ENCODE measurements around the gene ZNF281. TPM values are rescaled to one million over a fixed set of nuclear protein-coding genes. Genes with fewer than 3 reads are reported as not detected.
A peak's percentile ranks its signal among the peaks of the same experiment; 100 is the strongest.
"Not testable (repeated sequence)": the region's sequence is repeated elsewhere in the genome, so short reads cannot be mapped to it uniquely, and the experiment has no call there.

ZNF281 gene
- total and polyA plus RNA-seq, 10 donors, result 4.4 to 34.8 (median 21.0) TPM

- peak overlapping the region in 1 of 8 donors; percentile 25 for H3K4me3 ChIP-seq
- H3K9me3 ChIP-seq, result no peaks in the 10 kb centered on the region
- 22 to 40% (median 34%) methylated on average over 5 of the region's 5 CpGs for whole genome bisulfite sequencing, 5 donors
- H3K27me3 ChIP-seq (replicated peaks in 1 of 7), result no peaks in the 10 kb centered on the region
- DNase-seq, result no peak
- intact Hi-C loops (cut with DNase I; ENCODE audit: low total_unique reads), result no loop called here
- no peaks in the 10 kb centered on the region for H3K36me3 ChIP-seq
- H3K27ac ChIP-seq, result peak overlapping the region in 7 of 8 donors; percentile 47 to 84 (median 73)
- no peak for TF ChIP-seq CTCF (IDR thresholded peaks at IDR 0.05 in 8 of 11, conservative IDR thresholded peaks at IDR 0.05 in 3 of 11)
- no peak for TF ChIP-seq POLR2A (IDR thresholded peaks at IDR 0.05)
- no peak for TF ChIP-seq POLR2AphosphoS5 (IDR thresholded peaks at IDR 0.05)
- peaks cover 0 to 53% (median 14%) of the 10 kb centered on the region in 6 donors for H3K4me1 ChIP-seq
Observed at GRCh38 chr1:200363264-200363933, 46.4 kb downstream of the ZNF281 start.

- intact Hi-C loops (cut with DNase I; ENCODE audit: low total_unique reads), result no loop called here
Observed at GRCh38 chr1:200362421-200362820, 47.4 kb downstream of the ZNF281 start.

GRCh38 chr1:200359610-200360163 is 50.1 kb downstream of the ZNF281 start:
- intact Hi-C loops (cut with DNase I; ENCODE audit: low total_unique reads), result no loop called here
- DNase-seq, result no peak
- TF ChIP-seq CTCF (IDR thresholded peaks at IDR 0.05 in 8 of 11, conservative IDR thresholded peaks at IDR 0.05 in 3 of 11), result no peak
- TF ChIP-seq POLR2A (IDR thresholded peaks at IDR 0.05), result no peak
- no peak for TF ChIP-seq POLR2AphosphoS5 (IDR thresholded peaks at IDR 0.05)
- Histone ChIP-seq H3K36me3 (no peaks in the 10 kb centered on the region), H3K27ac (peak overlapping the region in 4 of 8 donors; percentile 30 to 72 (median 60)), H3K9me3 (no peaks in the 10 kb centered on the region), H3K27me3 (replicated peaks in 1 of 7) (no peaks in the 10 kb centered on the region), H3K4me3 (no peak overlapping the region), H3K4me1 (peaks cover 0 to 48% (median 19%) of the 10 kb centered on the region in 6 donors)
- WGBS, 5 donors, result 42 to 74% (median 66%) methylated on average over 3 of the region's 3 CpGs

More at GRCh38 chr1:200362421-200362820, 47.4 kb downstream of the ZNF281 start:
- no peaks in the 10 kb centered on the region for H3K27me3 ChIP-seq (replicated peaks in 1 of 7)
- H3K4me3 ChIP-seq, result no peak overlapping the region
- TF ChIP-seq POLR2AphosphoS5 (IDR thresholded peaks at IDR 0.05) (no peak), CTCF (IDR thresholded peaks at IDR 0.05 in 8 of 11, conservative IDR thresholded peaks at IDR 0.05 in 3 of 11) (no peak), POLR2A (IDR thresholded peaks at IDR 0.05) (no peak)
- no peaks in the 10 kb centered on the region for H3K9me3 ChIP-seq
- H3K27ac ChIP-seq, result peak overlapping the region in 5 of 8 donors; percentile 47 to 84 (median 77)
- peaks cover 0 to 45% (median 14%) of the 10 kb centered on the region in 6 donors for H3K4me1 ChIP-seq
- 84 to 91% (median 88%) methylated on average over 2 of the region's 2 CpGs for WGBS, 5 donors
- DNase-seq, result no peak
- H3K36me3 ChIP-seq, result no peaks in the 10 kb centered on the region

- WGBS, 5 donors, result 75 to 86% (median 79%) methylated on average over 6 of the region's 6 CpGs
- H3K27me3 ChIP-seq (replicated peaks in 1 of 7); H3K9me3 ChIP-seq; H3K36me3 ChIP-seq; intact Hi-C loops (cut with DNase I; ENCODE audit: low total_unique reads); DNase-seq; H3K4me3 ChIP-seq; H3K27ac ChIP-seq: not testable (repeated sequence)
- peaks cover 0 to 48% (median 15%) of the 10 kb centered on the region in 6 donors for H3K4me1 ChIP-seq
Observed at GRCh38 chr1:200357925-200358324, 51.9 kb downstream of the ZNF281 start.

Data from spleen (tissue), 11 donors.